Tibial nerve (tissue), 4 donors: ENCODE results near the gene HRK.

Source experiments
- EP300 ChIP-seq, 2 donors: sonication (generic); formaldehyde crosslinking; IDR thresholded peaks; one replicate each; pipeline ENCODE4 v1.6.1; 2017; ENCODE audit warnings: antibody characterized with exemption in 2 of 2, mild to moderate bottlenecking in 1 of 2
- TF ChIP-seq, protein P1 (sequence below), 5 experiments: fragments of 200-600 bp in 3 of 5; fragments of 450-650 bp in 2 of 5; sonication (generic) in 3 of 5; IDR thresholded peaks; one replicate each; pipeline ENCODE4 v1.5.1; 2016 to 2019; ENCODE audit warnings: antibody characterized with exemption in 5 of 5, mild to moderate bottlenecking in 3 of 5, moderate library complexity in 2 of 5

DNA sequence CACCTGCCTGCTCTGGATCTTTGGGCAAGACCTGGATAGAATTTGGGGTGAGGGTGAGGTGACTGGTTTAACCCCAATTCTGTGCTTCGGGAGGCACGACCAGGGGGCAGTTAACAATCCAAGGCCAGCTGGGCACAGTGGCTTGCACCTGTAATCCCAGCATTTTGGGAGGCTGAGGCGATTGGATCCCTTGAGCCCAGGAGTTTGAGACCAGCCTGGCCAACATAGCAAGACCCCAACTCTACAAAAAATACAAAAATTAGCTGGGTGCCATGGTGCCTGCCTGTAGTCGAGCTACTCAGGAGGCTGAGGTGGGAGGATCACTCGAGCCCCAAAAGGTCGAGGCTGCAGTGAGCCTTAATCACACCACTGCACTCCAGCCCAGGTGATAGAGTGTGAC is 38.2 kb downstream of the HRK start:
- TF ChIP-seq, protein P1, sequence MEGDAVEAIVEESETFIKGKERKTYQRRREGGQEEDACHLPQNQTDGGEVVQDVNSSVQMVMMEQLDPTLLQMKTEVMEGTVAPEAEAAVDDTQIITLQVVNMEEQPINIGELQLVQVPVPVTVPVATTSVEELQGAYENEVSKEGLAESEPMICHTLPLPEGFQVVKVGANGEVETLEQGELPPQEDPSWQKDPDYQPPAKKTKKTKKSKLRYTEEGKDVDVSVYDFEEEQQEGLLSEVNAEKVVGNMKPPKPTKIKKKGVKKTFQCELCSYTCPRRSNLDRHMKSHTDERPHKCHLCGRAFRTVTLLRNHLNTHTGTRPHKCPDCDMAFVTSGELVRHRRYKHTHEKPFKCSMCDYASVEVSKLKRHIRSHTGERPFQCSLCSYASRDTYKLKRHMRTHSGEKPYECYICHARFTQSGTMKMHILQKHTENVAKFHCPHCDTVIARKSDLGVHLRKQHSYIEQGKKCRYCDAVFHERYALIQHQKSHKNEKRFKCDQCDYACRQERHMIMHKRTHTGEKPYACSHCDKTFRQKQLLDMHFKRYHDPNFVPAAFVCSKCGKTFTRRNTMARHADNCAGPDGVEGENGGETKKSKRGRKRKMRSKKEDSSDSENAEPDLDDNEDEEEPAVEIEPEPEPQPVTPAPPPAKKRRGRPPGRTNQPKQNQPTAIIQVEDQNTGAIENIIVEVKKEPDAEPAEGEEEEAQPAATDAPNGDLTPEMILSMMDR (IDR thresholded peaks at IDR 0.05), result no peak
- no peak for TF ChIP-seq EP300 (IDR thresholded peaks at IDR 0.05)
